ENCODE measurements around the gene NNMT. TPM values are rescaled to one million over a fixed set of nuclear protein-coding genes. Genes with fewer than 3 reads are reported as not detected.

The NNMT gene
- total RNA-seq, 5 donors from 2014 or later (not counting 1 experiment from before 2014, with no cell fraction given), result 0.41 TPM; not detected in 4

GRCh38 chr11:114261791-114262190, 34.4 kb upstream of the NNMT start:
- Histone ChIP-seq H3K36me3 (ENCODE audit: control insufficient read depth in 2 of 2, extremely low read depth in 1 of 2, insufficient read depth in 1 of 2, low read length in 1 of 2) (no peaks in the 10 kb centered on the region), H3K4me1 (ENCODE audit: control insufficient read depth in 1 of 2, extremely low read depth in 1 of 2, insufficient read depth in 2 of 2, low read length in 2 of 2) (peaks cover 0 to 4% of the 10 kb centered on the region in 2 experiments), H3K27ac (ENCODE audit: low read length) (no peak overlapping the region), H3K27me3 (replicated peaks in 1 of 2; ENCODE audit: control insufficient read depth in 2 of 2, extremely low read depth in 1 of 2, insufficient read depth in 2 of 2, low read length in 1 of 2) (peaks cover 0 to 2% of the 10 kb centered on the region in 2 experiments), H3K4me3 (ENCODE audit: control insufficient read depth in 1 of 2, extremely low read depth in 1 of 2, low read length in 1 of 2) (no peak overlapping the region), H3K9me3 (no peaks in the 10 kb centered on the region)
- no peak overlapping the region for H3K27ac Mint-ChIP-seq
- WGBS (ENCODE audit: insufficient coverage), result 80% methylated on average over 6 of the region's 7 CpGs
- CTCF ChIA-PET, result interaction anchor here (0.5 to 7.5 kb wide), 22 partner anchors 10 to 365 kb away, joined by 3 to 86 read pairs (median 5); no protein-coding TSS in a partner anchor
- DNase-seq (no peak), ATAC-seq (replicated peaks in 1 of 4) (no peak)
- peaks cover 0 to 13% (median 2%) of the 10 kb centered on the region in 3 donors for H3K4me1 Mint-ChIP-seq
- H3K36me3 Mint-ChIP-seq, result no peaks in the 10 kb centered on the region
- POLR2A ChIA-PET, result no interaction called here
- no peak overlapping the region for H3K4me3 Mint-ChIP-seq
- no peaks in the 10 kb centered on the region for H3K9me3 Mint-ChIP-seq
- no peaks in the 10 kb centered on the region for H3K27me3 Mint-ChIP-seq

GRCh38 chr11:114262681-114263512, 33.3 kb upstream of the NNMT start:
- Mint-ChIP-seq H3K4me3 (no peak overlapping the region), H3K27ac (no peak overlapping the region), H3K36me3 (no peaks in the 10 kb centered on the region), H3K4me1 (peaks cover 0 to 13% (median 2%) of the 10 kb centered on the region in 3 donors), H3K27me3 (peaks cover 0 to 2% of the 10 kb centered on the region in 2 donors), H3K9me3 (no peaks in the 10 kb centered on the region)
- 61% methylated on average over 4 of the region's 9 CpGs for WGBS (ENCODE audit: insufficient coverage)
- ChIA-PET POLR2A (no interaction called here), CTCF (interaction anchor here (0.5 to 7.5 kb wide), 16 partner anchors 70 to 961 kb away, joined by 3 to 86 read pairs (median 4); no protein-coding TSS in a partner anchor)
- H3K27ac ChIP-seq (ENCODE audit: low read length), result no peak overlapping the region
- H3K9me3 ChIP-seq, result no peaks in the 10 kb centered on the region
- peak in 9 of 35 experiments; percentile 8 to 51 (median 17) for DNase-seq
- H3K4me1 ChIP-seq (ENCODE audit: control insufficient read depth in 1 of 2, extremely low read depth in 1 of 2, insufficient read depth in 2 of 2, low read length in 2 of 2), result peaks cover 0 to 4% of the 10 kb centered on the region in 2 experiments
- peaks cover under 1 to 2% of the 10 kb centered on the region in 2 experiments for H3K27me3 ChIP-seq (replicated peaks in 1 of 2; ENCODE audit: control insufficient read depth in 2 of 2, extremely low read depth in 1 of 2, insufficient read depth in 2 of 2, low read length in 1 of 2)
- peak in 3 of 4 experiments; percentile 38 to 71 (median 41) for ATAC-seq (replicated peaks in 1 of 4)
- H3K4me3 ChIP-seq (ENCODE audit: control insufficient read depth in 1 of 2, extremely low read depth in 1 of 2, low read length in 1 of 2), result no peak overlapping the region
- H3K36me3 ChIP-seq (ENCODE audit: control insufficient read depth in 2 of 2, extremely low read depth in 1 of 2, insufficient read depth in 1 of 2, low read length in 1 of 2), result no peaks in the 10 kb centered on the region

- Histone ChIP-seq H3K27me3 (replicated peaks in 1 of 2; ENCODE audit: control insufficient read depth in 2 of 2, extremely low read depth in 1 of 2, insufficient read depth in 2 of 2, low read length in 1 of 2) (peaks cover 2% of the 10 kb centered on the region in 2 experiments), H3K9me3 (no peaks in the 10 kb centered on the region), H3K4me1 (ENCODE audit: control insufficient read depth in 1 of 2, extremely low read depth in 1 of 2, insufficient read depth in 2 of 2, low read length in 2 of 2) (peaks cover 0 to 4% of the 10 kb centered on the region in 2 experiments), H3K27ac (ENCODE audit: low read length) (no peak overlapping the region), H3K4me3 (ENCODE audit: control insufficient read depth in 1 of 2, extremely low read depth in 1 of 2, low read length in 1 of 2) (no peak overlapping the region), H3K36me3 (ENCODE audit: control insufficient read depth in 2 of 2, extremely low read depth in 1 of 2, insufficient read depth in 1 of 2, low read length in 1 of 2) (no peaks in the 10 kb centered on the region)
- ChIA-PET POLR2A (no interaction called here), CTCF (interaction anchor here (1.2 to 7.5 kb wide), 8 partner anchors 225 to 367 kb away, joined by 3 to 86 read pairs (median 34); no protein-coding TSS in a partner anchor)
- ATAC-seq (replicated peaks in 1 of 4) (no peak), DNase-seq (no peak)
- H3K9me3 Mint-ChIP-seq, result no peaks in the 10 kb centered on the region
- H3K27me3 Mint-ChIP-seq, result peaks cover 0 to 2% of the 10 kb centered on the region in 2 donors
- 59% methylated on average over 4 of the region's 7 CpGs for WGBS (ENCODE audit: insufficient coverage)
- H3K4me1 Mint-ChIP-seq, result peaks cover 0 to 11% (median 2%) of the 10 kb centered on the region in 3 donors
- no peaks in the 10 kb centered on the region for H3K36me3 Mint-ChIP-seq
- H3K27ac Mint-ChIP-seq, result no peak overlapping the region
- no peak overlapping the region for H3K4me3 Mint-ChIP-seq
Measured at GRCh38 chr11:114263513-114264170, 32.6 kb upstream of the NNMT start.

GRCh38 chr11:114264381-114264780, 31.8 kb upstream of the NNMT start:
- Mint-ChIP-seq H3K9me3 (no peaks in the 10 kb centered on the region), H3K4me1 (peaks cover 0 to 7% (median 2%) of the 10 kb centered on the region in 3 donors)

GRCh38 chr11:114265122-114265878, 30.9 kb upstream of the NNMT start:
- Histone ChIP-seq H3K4me3 (ENCODE audit: control insufficient read depth in 1 of 2, extremely low read depth in 1 of 2, low read length in 1 of 2) (no peak overlapping the region), H3K36me3 (ENCODE audit: control insufficient read depth in 2 of 2, extremely low read depth in 1 of 2, insufficient read depth in 1 of 2, low read length in 1 of 2) (no peaks in the 10 kb centered on the region), H3K27me3 (replicated peaks in 1 of 2; ENCODE audit: control insufficient read depth in 2 of 2, extremely low read depth in 1 of 2, insufficient read depth in 2 of 2, low read length in 1 of 2) (peaks cover 2% of the 10 kb centered on the region in 2 experiments), H3K27ac (ENCODE audit: low read length) (no peak overlapping the region), H3K9me3 (no peaks in the 10 kb centered on the region), H3K4me1 (ENCODE audit: control insufficient read depth in 1 of 2, extremely low read depth in 1 of 2, insufficient read depth in 2 of 2, low read length in 2 of 2) (peaks cover 0 to 4% of the 10 kb centered on the region in 2 experiments)
- H3K9me3 Mint-ChIP-seq, result no peaks in the 10 kb centered on the region
- H3K27ac Mint-ChIP-seq, result no peak overlapping the region
- ATAC-seq (replicated peaks in 1 of 4) (no peak), DNase-seq (no peak)
- H3K4me3 Mint-ChIP-seq, result no peak overlapping the region
- CTCF ChIA-PET, result interaction anchor here (1.1 to 7.5 kb wide), 8 partner anchors 270 to 370 kb away, joined by 3 to 86 read pairs (median 7); no protein-coding TSS in a partner anchor
- no peaks in the 10 kb centered on the region for H3K36me3 Mint-ChIP-seq
- H3K4me1 Mint-ChIP-seq, result peaks cover 0 to 2% (median under 1%) of the 10 kb centered on the region in 3 donors
- POLR2A ChIA-PET, result interaction anchor here in 1 of 2 donors (1.1 kb wide), 1 partner anchor 270 kb away, joined by 4 read pairs; no protein-coding TSS in a partner anchor
- H3K27me3 Mint-ChIP-seq, result peaks cover 2 to 4% of the 10 kb centered on the region in 2 donors
- WGBS (ENCODE audit: insufficient coverage), result 88% methylated on average over 2 of the region's 8 CpGs

More at GRCh38 chr11:114264381-114264780, 31.8 kb upstream of the NNMT start:
- H3K36me3 ChIP-seq (ENCODE audit: control insufficient read depth in 2 of 2, extremely low read depth in 1 of 2, insufficient read depth in 1 of 2, low read length in 1 of 2), result no peaks in the 10 kb centered on the region
- H3K36me3 Mint-ChIP-seq, result no peaks in the 10 kb centered on the region
- ChIA-PET CTCF (interaction anchor here (0.6 to 7.5 kb wide), 6 partner anchors 225 to 369 kb away, joined by 3 to 86 read pairs (median 36); no protein-coding TSS in a partner anchor), POLR2A (interaction anchor here in 1 of 2 donors (1.1 kb wide), 1 partner anchor 269 kb away, joined by 4 read pairs; no protein-coding TSS in a partner anchor)
- no peak overlapping the region for H3K27ac ChIP-seq (ENCODE audit: low read length)
- no peaks in the 10 kb centered on the region for H3K9me3 ChIP-seq
- H3K4me3 Mint-ChIP-seq, result no peak overlapping the region
- DNase-seq, result no peak
- H3K27me3 ChIP-seq (replicated peaks in 1 of 2; ENCODE audit: control insufficient read depth in 2 of 2, extremely low read depth in 1 of 2, insufficient read depth in 2 of 2, low read length in 1 of 2), result peaks cover 2% of the 10 kb centered on the region in 2 experiments
- H3K27me3 Mint-ChIP-seq, result peaks cover 2% of the 10 kb centered on the region in 2 donors
- no peak for ATAC-seq (replicated peaks in 1 of 4)
- H3K27ac Mint-ChIP-seq, result no peak overlapping the region
- H3K4me1 ChIP-seq (ENCODE audit: control insufficient read depth in 1 of 2, extremely low read depth in 1 of 2, insufficient read depth in 2 of 2, low read length in 2 of 2), result peaks cover 0 to 4% of the 10 kb centered on the region in 2 experiments
- WGBS (ENCODE audit: insufficient coverage), result no CpG with 5 or more reads among the region's 2 CpGs
- H3K4me3 ChIP-seq (ENCODE audit: control insufficient read depth in 1 of 2, extremely low read depth in 1 of 2, low read length in 1 of 2), result no peak overlapping the region

Measured in T-cell (primary cell).